Measurements from ENCODE around the gene EPHB1.
"Not testable (repeated sequence)": the region's sequence is repeated elsewhere in the genome, so short reads cannot be mapped to it uniquely, and the experiment has no call there.

EPHB1 gene

GRCh38 chr3:135017003-135017893 lies 222.2 kb downstream of the EPHB1 start:
- TF ChIP-seq CTCF (conservative IDR thresholded peaks at IDR 0.05; ENCODE audit: control insufficient read depth, insufficient read depth, low read depth, low read length), result no peak
- no peak for DNase-seq (ENCODE audit: low read depth)
- no peak overlapping the region for H3K4me3 ChIP-seq (ENCODE audit: control insufficient read depth, low read depth, low read length)

- TF ChIP-seq CTCF (conservative IDR thresholded peaks at IDR 0.05; ENCODE audit: control insufficient read depth, insufficient read depth, low read depth, low read length), result no peak
- no peak overlapping the region for H3K4me3 ChIP-seq (ENCODE audit: control insufficient read depth, low read depth, low read length)
Observed at GRCh38 chr3:135018149-135018923, 223.3 kb downstream of the EPHB1 start.

DNA sequence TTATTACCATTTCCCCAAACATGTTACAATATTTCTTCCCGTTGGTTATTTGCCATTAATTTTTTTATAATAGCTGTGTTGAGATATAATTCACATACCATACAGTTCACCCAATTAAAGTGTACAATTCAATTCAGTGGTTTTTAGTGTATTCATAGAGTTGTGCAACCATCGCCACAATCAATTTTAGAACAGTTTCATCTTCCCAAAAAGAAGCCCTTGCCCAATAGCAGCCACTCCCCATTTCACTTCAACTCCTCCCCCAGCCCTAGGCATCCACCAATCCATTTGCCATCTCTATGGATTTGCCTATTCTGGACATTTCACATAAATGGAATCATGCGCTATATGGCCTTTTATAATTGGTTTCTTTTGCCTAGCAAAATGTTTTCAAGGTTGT lies 225.1 kb downstream of the EPHB1 start:
- no peak overlapping the region for H3K4me3 ChIP-seq (ENCODE audit: control insufficient read depth, low read depth, low read length)
- peak; percentile 8 for DNase-seq (ENCODE audit: low read depth)
- TF ChIP-seq CTCF (conservative IDR thresholded peaks at IDR 0.05; ENCODE audit: control insufficient read depth, insufficient read depth, low read depth, low read length), result no peak

More at GRCh38 chr3:135018149-135018923, 223.3 kb downstream of the EPHB1 start:
- no peak for DNase-seq (ENCODE audit: low read depth)

DNA sequence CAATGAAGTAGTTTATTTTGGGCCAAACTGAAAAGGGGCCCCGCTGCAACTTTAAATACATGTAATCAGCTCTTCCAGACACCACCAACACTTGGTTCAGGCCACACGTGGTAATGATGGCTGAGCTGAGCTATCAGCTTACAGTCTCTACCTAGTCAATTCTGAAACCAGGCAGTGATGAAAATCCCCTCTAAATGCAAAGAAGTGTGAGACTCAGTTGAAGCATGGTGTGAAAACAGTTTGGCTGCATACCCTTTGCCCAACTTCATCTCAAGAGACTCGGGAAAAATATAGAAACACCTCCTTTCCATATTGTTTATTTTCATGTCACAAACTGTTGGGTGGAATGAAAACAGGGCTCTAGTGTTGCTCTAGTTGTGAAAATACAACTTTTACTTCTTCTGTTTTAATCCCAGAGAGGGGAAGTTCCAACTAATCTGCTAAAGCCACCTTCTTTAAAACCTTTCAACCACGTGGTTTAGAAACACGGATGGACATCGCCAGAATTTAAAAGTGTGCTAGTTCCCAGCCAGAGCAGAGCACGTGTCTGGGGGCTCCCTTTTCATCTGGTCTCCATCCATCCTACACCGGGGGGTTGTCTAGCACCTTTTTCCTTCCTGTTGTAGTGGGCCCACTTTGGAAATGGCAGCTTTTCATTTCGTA lies 229.1 kb downstream of the EPHB1 start:
- no peak for DNase-seq (ENCODE audit: low read depth)
- no peak overlapping the region for H3K4me3 ChIP-seq (ENCODE audit: control insufficient read depth, low read depth, low read length)
- TF ChIP-seq CTCF (conservative IDR thresholded peaks at IDR 0.05; ENCODE audit: control insufficient read depth, insufficient read depth, low read depth, low read length), result no peak

DNA sequence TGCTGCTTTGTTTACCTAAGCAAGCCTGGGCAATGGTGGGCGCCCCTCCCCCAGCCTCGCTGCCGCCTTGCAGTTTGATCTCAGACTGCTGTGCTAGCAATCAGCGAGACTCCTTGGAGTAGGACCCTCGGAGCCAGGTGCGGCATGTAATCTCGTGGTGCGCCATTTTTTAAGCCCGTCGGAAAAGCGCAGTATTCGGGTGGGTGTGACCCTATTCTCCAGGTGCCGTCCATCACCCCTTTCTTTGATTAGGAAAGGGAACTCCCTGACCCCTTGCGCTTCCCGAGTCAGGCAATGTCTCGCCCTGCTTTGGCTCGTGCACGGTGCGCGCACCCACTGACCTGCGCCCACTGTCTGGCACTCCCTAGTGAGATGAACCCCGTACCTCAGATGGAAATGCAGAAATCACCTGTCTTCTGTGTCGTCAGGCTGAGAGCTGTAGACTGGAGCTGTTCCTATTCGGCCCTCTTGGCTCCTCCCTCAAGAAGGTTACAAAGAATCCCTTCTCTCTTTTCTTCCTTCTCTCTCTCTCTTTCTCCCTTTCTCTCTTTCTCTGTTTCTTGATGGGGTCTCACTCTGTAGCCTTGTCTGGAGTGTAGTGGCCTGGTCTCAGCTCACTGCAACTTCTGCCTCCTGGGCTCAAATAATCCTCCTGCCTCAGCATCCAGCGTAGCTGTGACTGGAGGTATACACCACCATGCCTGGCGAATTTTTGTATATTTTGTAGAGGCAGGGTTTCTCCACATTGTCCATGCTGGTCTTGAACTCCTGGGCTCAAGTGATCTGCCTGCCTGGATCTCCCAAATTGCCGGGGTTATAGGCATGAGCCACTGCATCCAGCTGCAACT lies 235.9 kb downstream of the EPHB1 start:
- not testable (repeated sequence) for DNase-seq (ENCODE audit: low read depth); H3K4me3 ChIP-seq (ENCODE audit: control insufficient read depth, low read depth, low read length)

DNA sequence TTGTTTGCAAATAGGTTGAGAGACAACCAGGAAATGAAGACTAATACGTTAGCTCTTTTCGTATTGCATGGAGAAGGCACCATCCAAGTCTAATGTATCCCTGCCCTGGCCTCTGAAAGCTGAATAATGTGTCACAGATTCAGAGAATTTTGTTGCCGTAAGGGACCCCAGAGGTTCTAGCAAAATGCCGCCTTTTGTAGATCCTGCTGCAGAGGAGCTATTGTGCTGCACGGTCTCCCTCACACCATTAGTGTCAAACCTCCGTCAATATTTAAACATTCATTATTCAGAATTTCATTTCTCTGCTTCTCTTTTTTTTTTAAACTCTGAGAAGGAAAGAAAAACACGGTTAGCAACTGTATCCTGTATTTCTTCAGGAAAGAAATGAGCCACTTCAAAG lies 238.7 kb downstream of the EPHB1 start:
- H3K4me3 ChIP-seq (ENCODE audit: control insufficient read depth, low read depth, low read length), result no peak overlapping the region
- no peak for DNase-seq (ENCODE audit: low read depth)
- TF ChIP-seq CTCF (conservative IDR thresholded peaks at IDR 0.05; ENCODE audit: control insufficient read depth, insufficient read depth, low read depth, low read length), result no peak

Measured in fibroblast of mammary gland (primary cell).